DOHH2 (cell line): ENCODE data around the gene COL1A1.

ENCODE experiments used
- H3F3A ChIP-seq: fragments of 200-600 bp; sonication (generic), shearing (Covaris generic); 2 replicates; pipeline ENCODE4 v1.6.0; 2016; ENCODE audit warnings: antibody characterized with exemption, mild to moderate bottlenecking; ENCODE audit not compliant: control insufficient read depth, insufficient read depth
- H3K27ac ChIP-seq: fragments of 200-600 bp; sonication (generic); 2 replicates; pipeline ENCODE4 v1.5.1; 2014; ENCODE audit warnings: low read depth, mild to moderate bottlenecking, low read length, moderate library complexity
- H3K27me3 ChIP-seq: fragments of 200-600 bp; sonication (generic); 2 replicates; pipeline ENCODE4 v1.6.1; 2014; ENCODE audit warnings: mild to moderate bottlenecking, low read length, mixed read lengths; ENCODE audit not compliant: control insufficient read depth
- H3K36me3 ChIP-seq: fragments of 200-600 bp; sonication (generic); 2 replicates; pipeline ENCODE4 v1.6.1; 2014; ENCODE audit warnings: mild to moderate bottlenecking, low read length, moderate library complexity, mixed read lengths; ENCODE audit not compliant: control insufficient read depth
- H3K4me1 ChIP-seq: fragments of 200-600 bp; sonication (generic); 2 replicates; pipeline ENCODE4 v1.6.1; 2014; ENCODE audit warnings: mild to moderate bottlenecking, low read length, mixed read lengths; ENCODE audit not compliant: control insufficient read depth
- H3K4me2 ChIP-seq: fragments of 200-600 bp; sonication (generic); 2 replicates; pipeline ENCODE4 v1.6.0; 2014; ENCODE audit warnings: mild to moderate bottlenecking, low read length, moderate library complexity
- H3K4me3 ChIP-seq: fragments of 200-600 bp; sonication (generic); 2 replicates; pipeline ENCODE4 v1.5.1; 2014; ENCODE audit warnings: mild to moderate bottlenecking, low read length, mixed read lengths
- H3K79me2 ChIP-seq: fragments of 200-600 bp; sonication (generic); 2 replicates; pipeline ENCODE4 v1.6.1; 2014; ENCODE audit warnings: mild to moderate bottlenecking, low read length, mixed read lengths; ENCODE audit not compliant: control insufficient read depth
- H3K9me2 ChIP-seq: fragments of 200-600 bp; sonication (generic); replicated peaks from 2 replicates; pipeline ENCODE4 v1.6.1; 2014; ENCODE audit warnings: mild to moderate bottlenecking, low read length, mixed read lengths; ENCODE audit not compliant: control insufficient read depth
- H3K9me3 ChIP-seq: fragments of 200-600 bp; sonication (generic); 2 replicates; pipeline ENCODE4 v1.6.1; 2014; ENCODE audit warnings: antibody characterized with exemption, low read length, mixed read lengths; ENCODE audit not compliant: control insufficient read depth, insufficient read depth
- H4K20me1 ChIP-seq: fragments of 200-600 bp; sonication (generic); 2 replicates; pipeline ENCODE4 v1.6.0; 2014; ENCODE audit warnings: low read depth, mild to moderate bottlenecking, antibody characterized with exemption, low read length, moderate library complexity; ENCODE audit not compliant: control insufficient read depth, insufficient read depth
- CTCF ChIP-seq: fragments of 200-600 bp; sonication (generic); IDR thresholded peaks from one replicate; pipeline ENCODE4 v1.5.1; 2014; ENCODE audit warnings: antibody characterized with exemption, mild to moderate bottlenecking, low read depth, low read length; ENCODE audit not compliant: poor library complexity, severe bottlenecking
- EZH2phosphoT487 ChIP-seq: fragments of 200-600 bp; sonication (generic); IDR thresholded peaks from 2 replicates; pipeline ENCODE4 v1.6.1; 2017; ENCODE audit warnings: borderline replicate concordance, mild to moderate bottlenecking, antibody characterized with exemption, low read length, moderate library complexity, mixed read lengths

Gene COL1A1

DNA sequence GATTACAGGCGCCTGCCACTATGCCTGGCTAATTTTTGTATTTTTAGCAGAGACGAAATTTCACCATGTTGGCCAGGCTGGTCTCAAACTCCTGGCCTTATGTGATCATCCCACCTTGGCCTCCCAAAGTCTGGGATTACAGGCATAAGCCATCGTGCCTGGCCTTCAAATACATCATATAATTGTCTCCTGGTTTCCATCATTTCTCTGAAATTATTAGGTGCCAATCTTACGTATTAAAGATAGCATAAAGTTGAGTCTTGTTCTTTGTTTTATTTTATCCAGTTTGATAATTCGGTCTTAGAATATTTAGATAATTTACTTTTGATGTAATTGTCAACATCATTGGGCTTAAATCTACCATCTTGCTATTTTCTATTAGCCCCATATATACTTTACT, 40.0 kb upstream of the COL1A1 start:
- H3K9me2 ChIP-seq: no peaks in the 10 kb centered on the region
- H3K27me3 ChIP-seq: peaks cover 11% of the 10 kb centered on the region; the same call in 1 of the 2 replicates
- H3K4me1 ChIP-seq: no peaks in the 10 kb centered on the region
- no peaks in the 10 kb centered on the region for H3K9me3 ChIP-seq
- no peak overlapping the region for H3K4me2 ChIP-seq
- H3K27ac ChIP-seq: no peak overlapping the region
- no peaks in the 10 kb centered on the region for H3K79me2 ChIP-seq
- peaks cover 4% of the 10 kb centered on the region; the same call in 1 of the 2 replicates for H4K20me1 ChIP-seq
- TF ChIP-seq CTCF: no peak
- no peak for TF ChIP-seq EZH2phosphoT487
- H3F3A ChIP-seq: no peaks in the 10 kb centered on the region
- H3K36me3 ChIP-seq: no peaks in the 10 kb centered on the region
- no peak overlapping the region for H3K4me3 ChIP-seq

GRCh38 chr17:50240851-50241250, 39.4 kb upstream of the COL1A1 start:
- no peaks in the 10 kb centered on the region for H3K36me3 ChIP-seq

GRCh38 chr17:50239937-50240336, 38.5 kb upstream of the COL1A1 start:
- Histone ChIP-seq H3K4me1 (no peaks in the 10 kb centered on the region), H4K20me1 (peaks cover 4% of the 10 kb centered on the region; the same call in 1 of the 2 replicates), H3K36me3 (no peaks in the 10 kb centered on the region), H3K27me3 (peaks cover 15% of the 10 kb centered on the region), H3K4me3 (no peak overlapping the region), H3K9me2 (no peaks in the 10 kb centered on the region), H3K9me3 (no peaks in the 10 kb centered on the region), H3K79me2 (no peaks in the 10 kb centered on the region), H3K27ac (no peak overlapping the region), H3F3A (no peaks in the 10 kb centered on the region), H3K4me2 (no peak overlapping the region)
- TF ChIP-seq EZH2phosphoT487 (no peak), CTCF (no peak)

More at GRCh38 chr17:50240851-50241250, 39.4 kb upstream of the COL1A1 start:
- Histone ChIP-seq H3K79me2 (no peaks in the 10 kb centered on the region), H3K4me2 (no peak overlapping the region), H3K9me2 (no peaks in the 10 kb centered on the region), H3K27ac (no peak overlapping the region), H3F3A (no peaks in the 10 kb centered on the region), H3K4me3 (no peak overlapping the region), H3K27me3 (peaks cover 12% of the 10 kb centered on the region), H3K9me3 (no peaks in the 10 kb centered on the region), H4K20me1 (peaks cover 4% of the 10 kb centered on the region; the same call in 1 of the 2 replicates), H3K4me1 (no peaks in the 10 kb centered on the region)
- no peak for TF ChIP-seq EZH2phosphoT487
- TF ChIP-seq CTCF: no peak
